Liver (tissue), 9 donors: ENCODE results near the gene ALG12. TPM values are rescaled to one million over a fixed set of nuclear protein-coding genes. Genes with fewer than 3 reads are reported as not detected.

Experiments used
- DNase-seq: peaks from one replicate; pipeline ENCODE4 v3.0.0-alpha.2; 2017; ENCODE audit warnings: low spot score
- H3K27ac ChIP-seq, 2 donors: one replicate each; pipeline ENCODE4 v1.7.0; 2013; ENCODE audit warnings: inconsistent platforms in 2 of 2, low read length in 2 of 2, control low read depth in 1 of 2, low read depth in 1 of 2, mild to moderate bottlenecking in 1 of 2
- H3K27me3 ChIP-seq, 4 donors: one replicate each; pipeline versions ENCODE4 v1.6.1 to v1.7.0; 2013; ENCODE audit warnings: low read length in 3 of 4, inconsistent platforms in 1 of 4, mild to moderate bottlenecking in 1 of 4, moderate library complexity in 1 of 4; ENCODE audit not compliant: control insufficient read depth in 4 of 4, insufficient read depth in 4 of 4
- H3K36me3 ChIP-seq, 4 donors: one replicate each; pipeline versions ENCODE4 v1.6.1 to v1.7.0; 2013; ENCODE audit warnings: low read length in 3 of 4, mild to moderate bottlenecking in 3 of 4, low read depth in 1 of 4, moderate library complexity in 1 of 4; ENCODE audit not compliant: control insufficient read depth in 4 of 4, insufficient read depth in 3 of 4
- H3K4me1 ChIP-seq, 4 donors: one replicate each; pipeline versions ENCODE4 v1.6.1 to v1.7.0; 2013; ENCODE audit warnings: low read length in 3 of 4, mild to moderate bottlenecking in 3 of 4, moderate library complexity in 1 of 4; ENCODE audit not compliant: control insufficient read depth in 4 of 4, insufficient read depth in 4 of 4
- H3K4me3 ChIP-seq, 3 donors: one replicate each; pipeline versions ENCODE4 v1.6.1 to v1.7.0; 2013; ENCODE audit warnings: low read length in 3 of 3, control low read depth in 1 of 3, low read depth in 1 of 3, mild to moderate bottlenecking in 1 of 3
- H3K9ac ChIP-seq, 2 donors: one replicate each; pipeline ENCODE4 v1.7.0; 2013; ENCODE audit warnings: low read length in 2 of 2, mild to moderate bottlenecking in 2 of 2, moderate library complexity in 2 of 2, control low read depth in 1 of 2, low read depth in 1 of 2
- H3K9me3 ChIP-seq, 4 donors: one replicate each; pipeline versions ENCODE4 v1.6.1 to v1.7.0; 2013; ENCODE audit warnings: low read length in 3 of 4; ENCODE audit not compliant: control insufficient read depth in 4 of 4
- EGR1 ChIP-seq, 2 donors: IDR thresholded peaks; 2 replicates each; pipeline ENCODE4 v1.6.1; 2016 to 2018; ENCODE audit warnings: antibody characterized with exemption in 2 of 2, low read depth in 2 of 2
- FOXA1 ChIP-seq: IDR thresholded peaks from 2 replicates; pipeline ENCODE4 v1.6.1; 2016; ENCODE audit warnings: antibody characterized with exemption
- FOXA2 ChIP-seq: IDR thresholded peaks from 2 replicates; pipeline ENCODE4 v1.6.1; 2016; ENCODE audit warnings: antibody characterized with exemption
- GABPA ChIP-seq, 2 donors: IDR thresholded peaks in 1 of 2; conservative IDR thresholded peaks in 1 of 2; 2 replicates each; pipeline ENCODE4 v1.6.1; 2016; ENCODE audit warnings: antibody characterized with exemption in 2 of 2, mild to moderate bottlenecking in 1 of 2, moderate library complexity in 1 of 2
- HNF4A ChIP-seq, 2 donors: conservative IDR thresholded peaks; 2 replicates each; pipeline ENCODE4 v1.6.1; 2016; ENCODE audit warnings: antibody characterized with exemption in 2 of 2, mild to moderate bottlenecking in 2 of 2
- HNF4G ChIP-seq: IDR thresholded peaks from 2 replicates; pipeline ENCODE4 v1.6.1; 2016; ENCODE audit warnings: antibody characterized with exemption
- JUND ChIP-seq, 2 donors: IDR thresholded peaks; 2 replicates each; pipeline ENCODE4 v1.6.1; 2016; ENCODE audit warnings: antibody characterized with exemption in 2 of 2
- MAX ChIP-seq: IDR thresholded peaks from 2 replicates; pipeline ENCODE4 v1.6.1; 2016; ENCODE audit warnings: antibody characterized with exemption
- NR2F2 ChIP-seq: IDR thresholded peaks from 2 replicates; pipeline ENCODE4 v1.6.1; 2016; ENCODE audit warnings: antibody characterized with exemption
- RAD21 ChIP-seq, 2 donors: IDR thresholded peaks; 2 replicates each; pipeline ENCODE4 v1.6.1; 2016; ENCODE audit warnings: antibody characterized with exemption in 2 of 2, mild to moderate bottlenecking in 2 of 2
- REST ChIP-seq: IDR thresholded peaks from 2 replicates; pipeline ENCODE4 v1.6.1; 2016; ENCODE audit warnings: antibody characterized with exemption, mild to moderate bottlenecking
- RXRA ChIP-seq, 2 donors: IDR thresholded peaks; 2 replicates each; pipeline ENCODE4 v1.6.1; 2017 to 2018; ENCODE audit warnings: antibody characterized with exemption in 2 of 2, mild to moderate bottlenecking in 1 of 2
- SP1 ChIP-seq: IDR thresholded peaks from 2 replicates; pipeline ENCODE4 v1.6.1; 2018; ENCODE audit warnings: antibody characterized with exemption, mild to moderate bottlenecking
- TAF1 ChIP-seq: conservative IDR thresholded peaks from 2 replicates; pipeline ENCODE4 v1.6.1; 2016; ENCODE audit warnings: antibody characterized with exemption, mild to moderate bottlenecking
- YY1 ChIP-seq: IDR thresholded peaks from 2 replicates; pipeline ENCODE4 v1.6.1; 2016; ENCODE audit warnings: antibody characterized with exemption, mild to moderate bottlenecking
- WGBS: extraction: QIAGEN DNeasy Blood & Tissue Kit; methylation state at CpG from one replicate; pipeline ENCODE4 v1.1.7; 2013; 5-methylcytosine and 5-hydroxymethylcytosine counted together
- polyA plus RNA-seq, 2 donors: library from polyadenylated mRNA; stranded (reverse) in 1 of 2; unstranded in 1 of 2; fragments of 200-250 nt in 1 of 2; fragments of >200 nt in 1 of 2; fragmentation: Nextera tagmentation in 1 of 2; extraction: Ambion mirVana in 1 of 2; gene quantifications; one replicate each; pipeline versions ENCODE4 v1.2.1 to v1.2.3, GENCODE V29; 2013 to 2015
- total RNA-seq, 2 donors: library from RNA; depleted of rRNA; stranded (reverse); fragments of >200 nt; gene quantifications; one replicate each; pipeline ENCODE4 v1.2.3, GENCODE V29; 2014
- TF ChIP-seq, protein P1 (sequence below): fragments of 150-350 bp; IDR thresholded peaks from 2 replicates; pipeline ENCODE4 v1.5.1; 2017; ENCODE audit warnings: improper control_type of control experiment, low read depth, low read length; ENCODE audit not compliant: missing input control
- TF ChIP-seq, protein P2 (sequence below): IDR thresholded peaks from 2 replicates; pipeline ENCODE4 v1.6.1; 2016; ENCODE audit warnings: antibody characterized with exemption
- TF ChIP-seq, protein P3 (sequence below): IDR thresholded peaks from 2 replicates; pipeline ENCODE4 v1.6.1; 2016; ENCODE audit warnings: antibody characterized with exemption
- donor health status: healthy.
- donor health status: healthy.
- donor health status: healthy.
- donor health status: healthy.
- donor health status: healthy.

Gene ALG12
- total and polyA plus RNA-seq, 4 donors = 10.4 to 20.2 (median 14.0) TPM

GRCh38 chr22:49967706-49968208 lies 49.5 kb upstream of the ALG12 start (continued):
- peak; percentile 33 to 82 for TF ChIP-seq JUND (IDR thresholded peaks at IDR 0.05)
- TF ChIP-seq YY1 = peak; percentile 54

DNA sequence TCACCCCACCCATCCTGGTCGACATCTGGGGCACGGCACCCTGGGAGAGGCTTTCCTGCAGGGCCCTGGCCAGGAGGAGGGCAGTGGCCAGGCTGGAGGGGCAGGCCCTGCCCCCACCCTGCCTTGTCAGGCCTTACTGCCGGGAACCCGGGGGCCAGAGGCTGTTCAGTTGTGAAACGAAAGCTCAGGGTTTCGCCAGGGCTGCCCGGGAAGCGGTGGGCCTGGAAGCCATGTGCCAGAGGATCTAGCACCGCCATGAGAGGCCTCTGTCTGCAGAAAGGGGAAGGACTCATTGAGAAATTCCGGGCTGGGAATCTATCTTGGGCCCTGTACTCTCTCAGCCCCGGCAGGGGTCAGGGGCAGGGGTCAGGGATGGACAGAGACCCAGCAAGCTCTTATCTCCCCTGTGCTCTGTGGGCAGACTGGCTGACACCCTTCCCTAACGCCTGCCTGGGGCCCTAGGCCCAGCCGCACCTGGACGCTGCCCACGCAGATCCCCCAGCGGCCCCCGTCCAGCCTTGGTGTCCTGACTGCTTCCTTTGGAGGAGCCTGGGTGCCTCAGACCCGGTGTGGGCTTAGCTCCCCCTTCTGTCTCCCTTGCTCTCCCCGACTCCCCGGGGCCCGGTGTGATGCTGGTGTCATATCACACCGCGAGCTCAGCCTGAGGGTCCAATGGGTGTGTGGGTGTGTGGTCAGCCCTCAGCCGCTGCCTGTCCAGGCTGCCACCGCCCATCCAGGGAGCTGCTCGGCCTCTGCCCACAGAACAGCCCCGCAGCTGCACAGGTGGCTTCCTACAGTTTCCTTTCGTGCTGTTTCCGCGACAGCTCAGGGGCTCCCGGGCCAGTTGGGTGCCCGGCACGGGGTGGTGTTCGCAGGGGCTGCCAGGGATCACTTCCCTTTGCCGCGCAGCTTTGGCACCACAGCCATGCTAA lies 48.8 kb upstream of the ALG12 start:
- peak overlapping the region; percentile 62 to 68 for H3K9ac ChIP-seq
- H3K4me1 ChIP-seq = peaks cover 44 to 89% (median 67%) of the 10 kb centered on the region in 4 donors
- no peaks in the 10 kb centered on the region for H3K9me3 ChIP-seq
- no peak for DNase-seq
- H3K4me3 ChIP-seq = peak overlapping the region in 1 of 3 donors; percentile 32
- no peaks in the 10 kb centered on the region for H3K27me3 ChIP-seq
- WGBS = 18% methylated on average over 36 of the region's 36 CpGs
- peaks cover 0 to 10% (median 3%) of the 10 kb centered on the region in 4 donors for H3K36me3 ChIP-seq
- H3K27ac ChIP-seq = peak overlapping the region; percentile 95 to 99
- TF ChIP-seq JUND (IDR thresholded peaks at IDR 0.05) = peak in 1 of 2 donors; percentile 17
- TF ChIP-seq REST = no peak
- TF ChIP-seq TAF1 = no peak
- TF ChIP-seq HNF4A (conservative IDR thresholded peaks at IDR 0.05) = peak in 1 of 2 donors; percentile 59
- TF ChIP-seq FOXA1 = no peak
- peak; percentile 73 for TF ChIP-seq YY1
- TF ChIP-seq RAD21 (IDR thresholded peaks at IDR 0.05) = peak; percentile 4 to 33
- no peak for TF ChIP-seq GABPA (IDR thresholded peaks at IDR 0.05 in 1 of 2, conservative IDR thresholded peaks at IDR 0.05 in 1 of 2)
- peak; percentile 45 for TF ChIP-seq HNF4G
- peak; percentile 72 for TF ChIP-seq SP1
- TF ChIP-seq EGR1 (IDR thresholded peaks at IDR 0.05; ENCODE audit: low read depth in 2 of 2) = peak in 1 of 2 donors; percentile 13
- TF ChIP-seq MAX = peak; percentile 76
- peak; percentile 66 to 70 for TF ChIP-seq RXRA (IDR thresholded peaks at IDR 0.05)
- TF ChIP-seq, protein P1, sequence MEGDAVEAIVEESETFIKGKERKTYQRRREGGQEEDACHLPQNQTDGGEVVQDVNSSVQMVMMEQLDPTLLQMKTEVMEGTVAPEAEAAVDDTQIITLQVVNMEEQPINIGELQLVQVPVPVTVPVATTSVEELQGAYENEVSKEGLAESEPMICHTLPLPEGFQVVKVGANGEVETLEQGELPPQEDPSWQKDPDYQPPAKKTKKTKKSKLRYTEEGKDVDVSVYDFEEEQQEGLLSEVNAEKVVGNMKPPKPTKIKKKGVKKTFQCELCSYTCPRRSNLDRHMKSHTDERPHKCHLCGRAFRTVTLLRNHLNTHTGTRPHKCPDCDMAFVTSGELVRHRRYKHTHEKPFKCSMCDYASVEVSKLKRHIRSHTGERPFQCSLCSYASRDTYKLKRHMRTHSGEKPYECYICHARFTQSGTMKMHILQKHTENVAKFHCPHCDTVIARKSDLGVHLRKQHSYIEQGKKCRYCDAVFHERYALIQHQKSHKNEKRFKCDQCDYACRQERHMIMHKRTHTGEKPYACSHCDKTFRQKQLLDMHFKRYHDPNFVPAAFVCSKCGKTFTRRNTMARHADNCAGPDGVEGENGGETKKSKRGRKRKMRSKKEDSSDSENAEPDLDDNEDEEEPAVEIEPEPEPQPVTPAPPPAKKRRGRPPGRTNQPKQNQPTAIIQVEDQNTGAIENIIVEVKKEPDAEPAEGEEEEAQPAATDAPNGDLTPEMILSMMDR = no peak
- TF ChIP-seq FOXA2 = no peak
- TF ChIP-seq NR2F2 = peak; percentile 68
- TF ChIP-seq, protein P2, sequence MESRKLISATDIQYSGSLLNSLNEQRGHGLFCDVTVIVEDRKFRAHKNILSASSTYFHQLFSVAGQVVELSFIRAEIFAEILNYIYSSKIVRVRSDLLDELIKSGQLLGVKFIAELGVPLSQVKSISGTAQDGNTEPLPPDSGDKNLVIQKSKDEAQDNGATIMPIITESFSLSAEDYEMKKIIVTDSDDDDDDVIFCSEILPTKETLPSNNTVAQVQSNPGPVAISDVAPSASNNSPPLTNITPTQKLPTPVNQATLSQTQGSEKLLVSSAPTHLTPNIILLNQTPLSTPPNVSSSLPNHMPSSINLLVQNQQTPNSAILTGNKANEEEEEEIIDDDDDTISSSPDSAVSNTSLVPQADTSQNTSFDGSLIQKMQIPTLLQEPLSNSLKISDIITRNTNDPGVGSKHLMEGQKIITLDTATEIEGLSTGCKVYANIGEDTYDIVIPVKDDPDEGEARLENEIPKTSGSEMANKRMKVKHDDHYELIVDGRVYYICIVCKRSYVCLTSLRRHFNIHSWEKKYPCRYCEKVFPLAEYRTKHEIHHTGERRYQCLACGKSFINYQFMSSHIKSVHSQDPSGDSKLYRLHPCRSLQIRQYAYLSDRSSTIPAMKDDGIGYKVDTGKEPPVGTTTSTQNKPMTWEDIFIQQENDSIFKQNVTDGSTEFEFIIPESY = peak; percentile 29
- TF ChIP-seq, protein P3, sequence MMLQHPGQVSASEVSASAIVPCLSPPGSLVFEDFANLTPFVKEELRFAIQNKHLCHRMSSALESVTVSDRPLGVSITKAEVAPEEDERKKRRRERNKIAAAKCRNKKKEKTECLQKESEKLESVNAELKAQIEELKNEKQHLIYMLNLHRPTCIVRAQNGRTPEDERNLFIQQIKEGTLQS = no peak
